ENCODE results near the gene SPART. TPM values are rescaled to one million over a fixed set of nuclear protein-coding genes. Genes with fewer than 3 reads are reported as not detected.

SPART gene
- total RNA-seq, 1 experiment from 2014 or later = 60.6 TPM

- DNase-seq = no peak
- Histone ChIP-seq H2AK5ac (ENCODE audit: insufficient read length, low read length) (no peak overlapping the region), H3K79me2 (ENCODE audit: insufficient read depth, low read length) (peaks cover 5% of the 10 kb centered on the region; the same call in 1 of the 2 replicates), H3K9me3 (ENCODE audit: control insufficient read depth, low read depth, low read length) (no peaks in the 10 kb centered on the region), H2AFZ (ENCODE audit: low read length) (no peak overlapping the region), H3K4ac (ENCODE audit: low read depth, low read length) (no peak overlapping the region), H2BK20ac (ENCODE audit: low read depth, low read length, poor library complexity, severe bottlenecking) (no peak overlapping the region), H3T11ph (ENCODE audit: low read length) (no peak overlapping the region), H4K20me1 (ENCODE audit: control insufficient read depth, insufficient read depth, insufficient read length) (no peaks in the 10 kb centered on the region), H3K9ac (ENCODE audit: extremely low read depth, insufficient read length, low read length) (no peak overlapping the region), H3K56ac (ENCODE audit: insufficient read length, low read depth, low read length) (no peak overlapping the region), H3K14ac (ENCODE audit: insufficient read depth, low read length) (no peak overlapping the region), H3K79me1 (ENCODE audit: insufficient read depth, low read depth, low read length, poor library complexity, severe bottlenecking) (peaks cover 2% of the 10 kb centered on the region), H3K23ac (ENCODE audit: insufficient read length, low read depth, low read length) (no peak overlapping the region), H2BK120ac (ENCODE audit: low read depth, low read length, poor library complexity, severe bottlenecking) (no peak overlapping the region), H3K18ac (ENCODE audit: insufficient read length, low read depth, low read length) (no peak overlapping the region), H3K4me2 (ENCODE audit: insufficient read depth, insufficient read length, low read length) (no peak overlapping the region), H2BK15ac (ENCODE audit: low read depth, low read length) (no peak overlapping the region), H2BK5ac (ENCODE audit: insufficient read length, low read length) (no peak overlapping the region), H3K27me3 (ENCODE audit: insufficient read depth, low read length) (no peaks in the 10 kb centered on the region), H3K4me1 (ENCODE audit: insufficient read depth, low read length) (no peaks in the 10 kb centered on the region), H3K23me2 (ENCODE audit: insufficient read length, low read depth, low read length, poor library complexity, severe bottlenecking) (peaks cover 8% of the 10 kb centered on the region), H4K5ac (ENCODE audit: insufficient read length, low read depth, low read length) (no peak overlapping the region), H3K27ac (ENCODE audit: insufficient read length, low read depth, low read length) (no peak overlapping the region), H2BK12ac (ENCODE audit: insufficient read length, low read depth, low read length) (no peak overlapping the region), H4K8ac (replicated peaks; ENCODE audit: insufficient read length, low read depth, low read length) (no peak overlapping the region), H4K91ac (ENCODE audit: insufficient read length, low read depth, low read length) (no peak overlapping the region)
- WGBS (ENCODE audit: extremely low coverage, insufficient read length, low lambda C conversion rate) = no CpG with 5 or more reads among the region's 10 CpGs
- peaks cover 18 to 24% of the 10 kb centered on the region in 2 experiments for H3K4me1 Mint-ChIP-seq
- H3K27ac Mint-ChIP-seq = no peak overlapping the region
- TF ChIP-seq CTCF (conservative IDR thresholded peaks at IDR 0.05) = no peak
- no peaks in the 10 kb centered on the region for H3K9me3 Mint-ChIP-seq
- H3K36me3 Mint-ChIP-seq (ENCODE audit: insufficient read depth in 1 of 3, low read depth in 3 of 3) = peaks cover 0 to 3% (median 0%) of the 10 kb centered on the region in 3 experiments; a peak in 3 of 7 replicates
- no peaks in the 10 kb centered on the region for H3K27me3 Mint-ChIP-seq (ENCODE audit: low read depth)
- no peak overlapping the region for H3K4me3 Mint-ChIP-seq
Observed at GRCh38 chr13:36347531-36348210, 1.5 kb upstream of the SPART start.

All from H9 (cell line).